HG02852 (cell line): ENCODE measurements around the gene MDFI.

ENCODE experiments used
- ATAC-seq: cut with Tn5 transposase; IDR thresholded peaks from one replicate; pipeline ENCODE4 v1.9.1; 2021; ENCODE audit warnings: mild to moderate bottlenecking, moderate library complexity; ENCODE audit not compliant: unreplicated experiment

Gene MDFI

GRCh38 chr6:41670703-41671360 lies 32.6 kb downstream of the MDFI start:
- no peak for ATAC-seq

- ATAC-seq, result no peak
These were observed 33.1 kb downstream of the MDFI start for GRCh38 chr6:41671376-41671775.

- ATAC-seq, result no peak
These were observed 33.7 kb downstream of the MDFI start for GRCh38 chr6:41672016-41672415.

- no peak for ATAC-seq
These were observed 34.8 kb downstream of the MDFI start for GRCh38 chr6:41672816-41673703.

GRCh38 chr6:41673704-41674000 lies 35.4 kb downstream of the MDFI start:
- ATAC-seq, result no peak

GRCh38 chr6:41674231-41675000 lies 36.1 kb downstream of the MDFI start:
- ATAC-seq, result no peak

- no peak for ATAC-seq
These were observed 37.0 kb downstream of the MDFI start for GRCh38 chr6:41675176-41675775.

- no peak for ATAC-seq
These were observed 37.7 kb downstream of the MDFI start for GRCh38 chr6:41675992-41676391.

- ATAC-seq, result no peak
These were observed 38.2 kb downstream of the MDFI start for GRCh38 chr6:41676431-41676830.

GRCh38 chr6:41677124-41677921 lies 39.1 kb downstream of the MDFI start:
- ATAC-seq, result no peak

GRCh38 chr6:41678511-41679084 lies 40.3 kb downstream of the MDFI start:
- no peak for ATAC-seq

- ATAC-seq, result no peak
These were observed 41.4 kb downstream of the MDFI start for GRCh38 chr6:41679696-41680095.

GRCh38 chr6:41680182-41680965 lies 42.1 kb downstream of the MDFI start:
- no peak for ATAC-seq

- ATAC-seq, result peak; percentile 46
These were observed 43.8 kb downstream of the MDFI start for GRCh38 chr6:41682056-41682477.

- no peak for ATAC-seq
These were observed 44.4 kb downstream of the MDFI start for GRCh38 chr6:41682497-41683272.

GRCh38 chr6:41683273-41683522 lies 44.9 kb downstream of the MDFI start:
- ATAC-seq, result no peak

- ATAC-seq, result peak; percentile 67
These were observed 45.4 kb downstream of the MDFI start for GRCh38 chr6:41683523-41684310.
